SK-N-SH (cell line): Measurements from ENCODE around the gene TCP10L.

Experiments
- CTCF ChIP-seq: fragments of 200-600 bp; sonication (generic); IDR thresholded peaks from 2 replicates; pipeline ENCODE4 v1.6.1; 2017; ENCODE audit warnings: antibody characterized with exemption, mild to moderate bottlenecking, moderate library complexity
- MXI1 ChIP-seq: IDR thresholded peaks from 2 replicates; pipeline ENCODE4 v1.6.1; 2012; ENCODE audit warnings: mild to moderate bottlenecking, low read depth, low read length, improper control_type of control experiment
- POLR2AphosphoS5 ChIP-seq: IDR thresholded peaks from 2 replicates; pipeline ENCODE4 v1.6.1; 2012; ENCODE audit warnings: low read depth, low read length
- RAD21 ChIP-seq: IDR thresholded peaks from 2 replicates; pipeline ENCODE4 v1.6.1; 2012; ENCODE audit warnings: mild to moderate bottlenecking, low read length
- USF1 ChIP-seq: IDR thresholded peaks from 2 replicates; pipeline ENCODE4 v1.4.0; 2012; ENCODE audit warnings: low read depth, borderline replicate concordance
- TF ChIP-seq, protein P1 (sequence below): IDR thresholded peaks from 2 replicates; pipeline ENCODE4 v1.6.1; 2012; ENCODE audit warnings: mild to moderate bottlenecking, low read depth, low read length, moderate library complexity

GRCh38 chr21:32578107-32578691, 7.1 kb downstream of the TCP10L start:
- TF ChIP-seq USF1, result no peak
- no peak for TF ChIP-seq POLR2AphosphoS5
- peak; percentile 48 for TF ChIP-seq CTCF
- TF ChIP-seq, protein P1, sequence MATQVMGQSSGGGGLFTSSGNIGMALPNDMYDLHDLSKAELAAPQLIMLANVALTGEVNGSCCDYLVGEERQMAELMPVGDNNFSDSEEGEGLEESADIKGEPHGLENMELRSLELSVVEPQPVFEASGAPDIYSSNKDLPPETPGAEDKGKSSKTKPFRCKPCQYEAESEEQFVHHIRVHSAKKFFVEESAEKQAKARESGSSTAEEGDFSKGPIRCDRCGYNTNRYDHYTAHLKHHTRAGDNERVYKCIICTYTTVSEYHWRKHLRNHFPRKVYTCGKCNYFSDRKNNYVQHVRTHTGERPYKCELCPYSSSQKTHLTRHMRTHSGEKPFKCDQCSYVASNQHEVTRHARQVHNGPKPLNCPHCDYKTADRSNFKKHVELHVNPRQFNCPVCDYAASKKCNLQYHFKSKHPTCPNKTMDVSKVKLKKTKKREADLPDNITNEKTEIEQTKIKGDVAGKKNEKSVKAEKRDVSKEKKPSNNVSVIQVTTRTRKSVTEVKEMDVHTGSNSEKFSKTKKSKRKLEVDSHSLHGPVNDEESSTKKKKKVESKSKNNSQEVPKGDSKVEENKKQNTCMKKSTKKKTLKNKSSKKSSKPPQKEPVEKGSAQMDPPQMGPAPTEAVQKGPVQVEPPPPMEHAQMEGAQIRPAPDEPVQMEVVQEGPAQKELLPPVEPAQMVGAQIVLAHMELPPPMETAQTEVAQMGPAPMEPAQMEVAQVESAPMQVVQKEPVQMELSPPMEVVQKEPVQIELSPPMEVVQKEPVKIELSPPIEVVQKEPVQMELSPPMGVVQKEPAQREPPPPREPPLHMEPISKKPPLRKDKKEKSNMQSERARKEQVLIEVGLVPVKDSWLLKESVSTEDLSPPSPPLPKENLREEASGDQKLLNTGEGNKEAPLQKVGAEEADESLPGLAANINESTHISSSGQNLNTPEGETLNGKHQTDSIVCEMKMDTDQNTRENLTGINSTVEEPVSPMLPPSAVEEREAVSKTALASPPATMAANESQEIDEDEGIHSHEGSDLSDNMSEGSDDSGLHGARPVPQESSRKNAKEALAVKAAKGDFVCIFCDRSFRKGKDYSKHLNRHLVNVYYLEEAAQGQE, result no peak
- peak; percentile 55 for TF ChIP-seq RAD21
- no peak for TF ChIP-seq MXI1
